HepG2 (cell line): Measurements from ENCODE around the gene FAM193A. TPM values are rescaled to one million over a fixed set of nuclear protein-coding genes. Genes with fewer than 3 reads are reported as not detected.
A peak's percentile ranks its signal among the peaks of the same experiment; 100 is the strongest.

ENCODE experiments used
- ATM ChIP-seq: fragments of 450-650 bp; IDR thresholded peaks from 2 replicates; pipeline ENCODE4 v1.7.1; 2017; ENCODE audit warnings: mild to moderate bottlenecking, borderline replicate concordance
- ETV6 ChIP-seq: sonication (generic); formaldehyde crosslinking; conservative IDR thresholded peaks from 2 replicates; pipeline ENCODE4 v1.4.0; 2020; ENCODE audit warnings: missing genetic modification reagents
- GPN1 ChIP-seq: sonication (generic); formaldehyde crosslinking; IDR thresholded peaks from 2 replicates; pipeline ENCODE4 v1.5.1; 2020; ENCODE audit warnings: missing genetic modification reagents, borderline replicate concordance
- HNF4G ChIP-seq, 2 experiments: sonication (generic) in 1 of 2; formaldehyde crosslinking in 1 of 2; IDR thresholded peaks; 2 replicates each; pipeline versions ENCODE4 v1.4.0 to v1.6.1; 2011 to 2020; ENCODE audit warnings: borderline replicate concordance in 2 of 2, low read depth in 2 of 2, mild to moderate bottlenecking in 2 of 2, low read length in 1 of 2, missing genetic modification reagents in 1 of 2, moderate library complexity in 1 of 2
- MATR3 ChIP-seq: sonication (generic); formaldehyde crosslinking; IDR thresholded peaks from 2 replicates; pipeline ENCODE4 v1.4.0; 2020; ENCODE audit warnings: missing genetic modification reagents
- MAZ ChIP-seq, 2 experiments: sonication (generic) in 1 of 2; formaldehyde crosslinking in 1 of 2; IDR thresholded peaks; 2 replicates each; pipeline versions ENCODE4 v1.5.0 to v1.6.1; 2012 to 2020; ENCODE audit warnings: low read depth in 2 of 2, mild to moderate bottlenecking in 2 of 2, borderline replicate concordance in 1 of 2, improper control_type of control experiment in 1 of 2, low read length in 1 of 2, missing genetic modification reagents in 1 of 2, moderate library complexity in 1 of 2
- RXRA ChIP-seq: sonication (generic); formaldehyde crosslinking; IDR thresholded peaks from 2 replicates; pipeline ENCODE4 v1.5.1; 2020; ENCODE audit warnings: missing genetic modification reagents
- ZFP36 ChIP-seq: fragments of 150-350 bp; IDR thresholded peaks from 2 replicates; pipeline ENCODE4 v1.6.1; 2018; ENCODE audit warnings: borderline replicate concordance, low read length, low read depth; ENCODE audit not compliant: partially characterized antibody
- ZNF264 ChIP-seq: sonication (generic); formaldehyde crosslinking; IDR thresholded peaks from 2 replicates; pipeline ENCODE4 v1.4.0; 2020; ENCODE audit warnings: missing genetic modification reagents
- ZNF350 ChIP-seq: sonication (generic); formaldehyde crosslinking; IDR thresholded peaks from 2 replicates; pipeline ENCODE4 v1.4.0; 2020; ENCODE audit warnings: mild to moderate bottlenecking, low read depth, missing genetic modification reagents, borderline replicate concordance
- polyA plus RNA-seq, 8 experiments: library from polyadenylated mRNA; depleted of rRNA in 3 of 8; stranded (reverse) in 7 of 8; unstranded in 1 of 8; fragments of >200 nt; fragmentation: Illumina TruSeq in 4 of 8; extraction: Trizol in 4 of 8; gene quantifications; 2 replicates each; pipeline versions ENCODE4 v1.2.1 to v1.2.3, GENCODE V29; 2011 to 2016; ENCODE audit warnings: low read depth in 4 of 8, missing spikeins in 1 of 8, mixed read lengths in 1 of 8; ENCODE audit not compliant: insufficient read depth in 1 of 8
- total RNA-seq, 5 experiments: library from RNA; depleted of rRNA; stranded (reverse); fragments of >200 nt; fragmentation: Illumina TruSeq; extraction: Trizol; gene quantifications; 2 replicates each; pipeline ENCODE4 v1.2.3, GENCODE V29; 2016; ENCODE audit warnings: low read depth in 1 of 5
- TF ChIP-seq, protein P1 (sequence below): sonication (generic); formaldehyde crosslinking; IDR thresholded peaks from 2 replicates; pipeline ENCODE4 v1.8.1; 2022; ENCODE audit warnings: low read depth, mild to moderate bottlenecking, missing genetic modification reagents
- TF ChIP-seq, protein P2 (sequence below): sonication (generic); formaldehyde crosslinking; IDR thresholded peaks from 2 replicates; pipeline ENCODE4 v1.4.0; 2020; ENCODE audit warnings: missing genetic modification reagents
- TF ChIP-seq, protein P3 (sequence below): sonication (generic); formaldehyde crosslinking; IDR thresholded peaks from 2 replicates; pipeline ENCODE4 v1.4.0; 2020; ENCODE audit warnings: mild to moderate bottlenecking, missing genetic modification reagents, borderline replicate concordance
- TF ChIP-seq, protein P4 (sequence below): sonication (generic); formaldehyde crosslinking; IDR thresholded peaks from 2 replicates; pipeline ENCODE4 v1.4.0; 2020; ENCODE audit warnings: missing genetic modification reagents

The FAM193A gene
- total and polyA plus RNA-seq, 2 of the 13 experiments (the other 11 are each of a cell fraction or from before 2014, with no cell fraction given), result 5.7 to 8.7 TPM

DNA sequence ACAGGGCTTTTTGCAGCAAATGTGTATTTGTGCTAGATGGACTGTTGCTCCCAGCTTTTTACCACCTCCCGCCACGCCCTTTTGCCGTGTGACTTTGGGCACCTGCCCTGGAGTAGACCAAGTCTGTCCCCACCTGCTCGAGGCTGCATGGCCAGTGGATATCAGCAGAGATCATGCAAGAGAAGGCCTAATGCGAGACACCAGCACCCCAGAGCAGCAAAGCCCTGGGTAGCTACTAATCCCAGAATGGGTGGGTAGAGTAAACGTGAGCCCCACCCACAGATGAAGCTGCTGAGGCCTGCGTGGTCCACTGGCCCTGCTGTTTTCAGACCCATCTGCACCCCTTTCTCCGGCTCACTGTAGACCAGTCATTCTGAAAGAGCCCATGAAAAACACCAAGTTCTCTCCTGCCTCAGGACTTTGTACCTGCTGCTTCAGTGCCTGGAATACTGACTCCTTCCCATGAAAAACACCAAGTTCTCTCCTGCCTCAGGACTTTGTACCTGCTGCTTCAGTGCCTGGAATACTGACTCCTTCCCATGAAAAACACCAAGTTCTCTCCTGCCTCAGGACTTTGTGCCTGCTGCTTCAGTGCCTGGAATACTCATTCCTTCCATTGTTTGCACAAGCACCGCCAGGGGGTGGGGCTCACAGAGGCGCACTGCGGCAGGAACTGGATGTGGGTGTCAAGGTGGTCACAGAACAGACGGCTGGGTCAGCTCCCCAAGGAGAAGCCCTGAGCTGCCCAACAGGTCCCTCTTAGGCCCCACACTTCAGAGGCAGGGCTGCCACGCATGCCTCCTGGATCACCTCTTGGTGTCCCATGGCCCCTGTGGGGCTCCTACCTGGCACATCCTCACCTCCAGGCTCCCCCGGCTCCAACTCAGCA lies 224.8 kb downstream of the FAM193A start (continued):
- TF ChIP-seq, protein P1, sequence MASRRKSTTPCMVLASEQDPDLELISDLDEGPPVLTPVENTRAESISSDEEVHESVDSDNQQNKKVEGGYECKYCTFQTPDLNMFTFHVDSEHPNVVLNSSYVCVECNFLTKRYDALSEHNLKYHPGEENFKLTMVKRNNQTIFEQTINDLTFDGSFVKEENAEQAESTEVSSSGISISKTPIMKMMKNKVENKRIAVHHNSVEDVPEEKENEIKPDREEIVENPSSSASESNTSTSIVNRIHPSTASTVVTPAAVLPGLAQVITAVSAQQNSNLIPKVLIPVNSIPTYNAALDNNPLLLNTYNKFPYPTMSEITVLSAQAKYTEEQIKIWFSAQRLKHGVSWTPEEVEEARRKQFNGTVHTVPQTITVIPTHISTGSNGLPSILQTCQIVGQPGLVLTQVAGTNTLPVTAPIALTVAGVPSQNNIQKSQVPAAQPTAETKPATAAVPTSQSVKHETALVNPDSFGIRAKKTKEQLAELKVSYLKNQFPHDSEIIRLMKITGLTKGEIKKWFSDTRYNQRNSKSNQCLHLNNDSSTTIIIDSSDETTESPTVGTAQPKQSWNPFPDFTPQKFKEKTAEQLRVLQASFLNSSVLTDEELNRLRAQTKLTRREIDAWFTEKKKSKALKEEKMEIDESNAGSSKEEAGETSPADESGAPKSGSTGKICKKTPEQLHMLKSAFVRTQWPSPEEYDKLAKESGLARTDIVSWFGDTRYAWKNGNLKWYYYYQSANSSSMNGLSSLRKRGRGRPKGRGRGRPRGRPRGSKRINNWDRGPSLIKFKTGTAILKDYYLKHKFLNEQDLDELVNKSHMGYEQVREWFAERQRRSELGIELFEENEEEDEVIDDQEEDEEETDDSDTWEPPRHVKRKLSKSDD (CRISPR knock-in tag), result 0 out of 2 replicates have a peak, but pooled peaks have one; percentile 30
- TF ChIP-seq, protein P2, sequence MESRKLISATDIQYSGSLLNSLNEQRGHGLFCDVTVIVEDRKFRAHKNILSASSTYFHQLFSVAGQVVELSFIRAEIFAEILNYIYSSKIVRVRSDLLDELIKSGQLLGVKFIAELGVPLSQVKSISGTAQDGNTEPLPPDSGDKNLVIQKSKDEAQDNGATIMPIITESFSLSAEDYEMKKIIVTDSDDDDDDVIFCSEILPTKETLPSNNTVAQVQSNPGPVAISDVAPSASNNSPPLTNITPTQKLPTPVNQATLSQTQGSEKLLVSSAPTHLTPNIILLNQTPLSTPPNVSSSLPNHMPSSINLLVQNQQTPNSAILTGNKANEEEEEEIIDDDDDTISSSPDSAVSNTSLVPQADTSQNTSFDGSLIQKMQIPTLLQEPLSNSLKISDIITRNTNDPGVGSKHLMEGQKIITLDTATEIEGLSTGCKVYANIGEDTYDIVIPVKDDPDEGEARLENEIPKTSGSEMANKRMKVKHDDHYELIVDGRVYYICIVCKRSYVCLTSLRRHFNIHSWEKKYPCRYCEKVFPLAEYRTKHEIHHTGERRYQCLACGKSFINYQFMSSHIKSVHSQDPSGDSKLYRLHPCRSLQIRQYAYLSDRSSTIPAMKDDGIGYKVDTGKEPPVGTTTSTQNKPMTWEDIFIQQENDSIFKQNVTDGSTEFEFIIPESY (CRISPR knock-in tag), result no peak; the same call in 1 of the 2 replicates
- TF ChIP-seq ATM (no peak), MAZ (IDR thresholded peaks at IDR 0.05; ENCODE audit: borderline replicate concordance, low read depth, low read length) (peak; percentile 60; the same call in 1 of the 2 replicates), MAZ (CRISPR knock-in tag; IDR thresholded peaks at IDR 0.05; ENCODE audit: low read depth) (0 out of 2 replicates have a peak, but pooled peaks have one; percentile 32), RXRA (no peak; the same call in 1 of the 2 replicates), GPN1 (CRISPR knock-in tag) (no peak), ZNF264 (CRISPR knock-in tag) (0 out of 2 replicates have a peak, but pooled peaks have one; percentile 26), ZFP36 (no peak), HNF4G (IDR thresholded peaks at IDR 0.05; ENCODE audit: borderline replicate concordance, low read depth, low read length) (peak; percentile 64), HNF4G (CRISPR knock-in tag; IDR thresholded peaks at IDR 0.05; ENCODE audit: borderline replicate concordance, low read depth) (peak; percentile 72; the same call in 1 of the 2 replicates), ZNF350 (CRISPR knock-in tag) (peak; percentile 80), MATR3 (CRISPR knock-in tag) (no peak), ETV6 (CRISPR knock-in tag) (no peak)
- TF ChIP-seq, protein P3, sequence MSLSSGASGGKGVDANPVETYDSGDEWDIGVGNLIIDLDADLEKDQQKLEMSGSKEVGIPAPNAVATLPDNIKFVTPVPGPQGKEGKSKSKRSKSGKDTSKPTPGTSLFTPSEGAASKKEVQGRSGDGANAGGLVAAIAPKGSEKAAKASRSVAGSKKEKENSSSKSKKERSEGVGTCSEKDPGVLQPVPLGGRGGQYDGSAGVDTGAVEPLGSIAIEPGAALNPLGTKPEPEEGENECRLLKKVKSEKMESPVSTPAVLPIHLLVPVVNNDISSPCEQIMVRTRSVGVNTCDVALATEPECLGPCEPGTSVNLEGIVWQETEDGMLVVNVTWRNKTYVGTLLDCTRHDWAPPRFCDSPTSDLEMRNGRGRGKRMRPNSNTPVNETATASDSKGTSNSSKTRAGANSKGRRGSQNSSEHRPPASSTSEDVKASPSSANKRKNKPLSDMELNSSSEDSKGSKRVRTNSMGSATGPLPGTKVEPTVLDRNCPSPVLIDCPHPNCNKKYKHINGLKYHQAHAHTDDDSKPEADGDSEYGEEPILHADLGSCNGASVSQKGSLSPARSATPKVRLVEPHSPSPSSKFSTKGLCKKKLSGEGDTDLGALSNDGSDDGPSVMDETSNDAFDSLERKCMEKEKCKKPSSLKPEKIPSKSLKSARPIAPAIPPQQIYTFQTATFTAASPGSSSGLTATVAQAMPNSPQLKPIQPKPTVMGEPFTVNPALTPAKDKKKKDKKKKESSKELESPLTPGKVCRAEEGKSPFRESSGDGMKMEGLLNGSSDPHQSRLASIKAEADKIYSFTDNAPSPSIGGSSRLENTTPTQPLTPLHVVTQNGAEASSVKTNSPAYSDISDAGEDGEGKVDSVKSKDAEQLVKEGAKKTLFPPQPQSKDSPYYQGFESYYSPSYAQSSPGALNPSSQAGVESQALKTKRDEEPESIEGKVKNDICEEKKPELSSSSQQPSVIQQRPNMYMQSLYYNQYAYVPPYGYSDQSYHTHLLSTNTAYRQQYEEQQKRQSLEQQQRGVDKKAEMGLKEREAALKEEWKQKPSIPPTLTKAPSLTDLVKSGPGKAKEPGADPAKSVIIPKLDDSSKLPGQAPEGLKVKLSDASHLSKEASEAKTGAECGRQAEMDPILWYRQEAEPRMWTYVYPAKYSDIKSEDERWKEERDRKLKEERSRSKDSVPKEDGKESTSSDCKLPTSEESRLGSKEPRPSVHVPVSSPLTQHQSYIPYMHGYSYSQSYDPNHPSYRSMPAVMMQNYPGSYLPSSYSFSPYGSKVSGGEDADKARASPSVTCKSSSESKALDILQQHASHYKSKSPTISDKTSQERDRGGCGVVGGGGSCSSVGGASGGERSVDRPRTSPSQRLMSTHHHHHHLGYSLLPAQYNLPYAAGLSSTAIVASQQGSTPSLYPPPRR (CRISPR knock-in tag), result peak; percentile 67; the same call in 1 of the 2 replicates
- TF ChIP-seq, protein P4, sequence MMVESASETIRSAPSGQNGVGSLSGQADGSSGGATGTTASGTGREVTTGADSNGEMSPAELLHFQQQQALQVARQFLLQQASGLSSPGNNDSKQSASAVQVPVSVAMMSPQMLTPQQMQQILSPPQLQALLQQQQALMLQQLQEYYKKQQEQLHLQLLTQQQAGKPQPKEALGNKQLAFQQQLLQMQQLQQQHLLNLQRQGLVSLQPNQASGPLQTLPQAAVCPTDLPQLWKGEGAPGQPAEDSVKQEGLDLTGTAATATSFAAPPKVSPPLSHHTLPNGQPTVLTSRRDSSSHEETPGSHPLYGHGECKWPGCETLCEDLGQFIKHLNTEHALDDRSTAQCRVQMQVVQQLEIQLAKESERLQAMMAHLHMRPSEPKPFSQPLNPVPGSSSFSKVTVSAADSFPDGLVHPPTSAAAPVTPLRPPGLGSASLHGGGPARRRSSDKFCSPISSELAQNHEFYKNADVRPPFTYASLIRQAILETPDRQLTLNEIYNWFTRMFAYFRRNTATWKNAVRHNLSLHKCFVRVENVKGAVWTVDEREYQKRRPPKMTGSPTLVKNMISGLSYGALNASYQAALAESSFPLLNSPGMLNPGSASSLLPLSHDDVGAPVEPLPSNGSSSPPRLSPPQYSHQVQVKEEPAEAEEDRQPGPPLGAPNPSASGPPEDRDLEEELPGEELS (CRISPR knock-in tag), result peak; percentile 43; the same call in 1 of the 2 replicates
